Stimulated activated CD4-positive, alpha-beta T cell treated with anti-CD3 and anti-CD28 coated beads, TNF-alpha, amount 100 ng/mL, for 4 hours (primary cell): ENCODE results near the gene PRDX4.
"Not testable (repeated sequence)": the region's sequence is repeated elsewhere in the genome, so short reads cannot be mapped to it uniquely, and the experiment has no call there.

Experiments used
- DNase-seq, 3 experiments: peaks; one replicate each; pipeline ENCODE4 v3.0.0-alpha.2; 2020; ENCODE audit warnings: low read depth in 3 of 3

Gene PRDX4

DNA sequence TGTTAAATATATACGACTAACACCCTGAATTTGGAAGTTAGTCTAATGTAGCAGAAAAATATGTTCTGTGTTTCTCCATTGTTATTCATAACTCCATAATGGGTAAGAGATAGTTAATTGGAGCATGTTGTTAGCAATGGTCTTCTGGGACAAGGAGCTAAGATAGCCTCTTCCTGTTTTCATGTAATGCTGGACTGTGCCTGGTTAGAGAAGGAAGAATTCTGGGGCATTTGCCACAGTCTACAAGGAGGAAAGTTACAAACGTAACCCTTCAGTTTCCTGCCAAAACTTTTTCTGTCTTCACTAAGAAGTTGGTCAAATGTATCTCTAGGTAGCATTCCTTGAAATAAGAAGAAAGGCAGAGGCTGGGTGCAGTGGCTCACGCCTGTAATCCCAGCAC is 5.8 kb downstream of the PRDX4 start:
- no peak for DNase-seq

DNA sequence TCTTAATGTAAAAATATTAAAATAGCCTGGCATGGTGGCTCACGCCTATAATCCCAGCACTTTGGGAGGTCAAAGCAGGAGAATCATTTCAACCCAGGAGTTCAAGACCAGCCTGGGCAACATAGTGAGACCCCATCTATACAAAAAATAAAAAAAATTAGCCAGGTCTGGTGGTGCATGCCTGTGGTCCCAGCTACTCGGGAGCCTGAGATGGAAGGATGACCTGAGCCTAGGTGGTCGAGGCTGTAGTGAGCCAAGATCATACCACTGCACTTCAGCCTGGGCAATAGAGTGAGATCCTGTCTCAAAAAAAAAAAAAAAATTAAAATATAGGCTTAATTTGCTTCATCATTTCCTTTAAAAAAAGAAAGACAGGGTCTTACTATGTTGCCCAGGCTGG is 9.2 kb downstream of the PRDX4 start:
- DNase-seq = not testable (repeated sequence)

DNA sequence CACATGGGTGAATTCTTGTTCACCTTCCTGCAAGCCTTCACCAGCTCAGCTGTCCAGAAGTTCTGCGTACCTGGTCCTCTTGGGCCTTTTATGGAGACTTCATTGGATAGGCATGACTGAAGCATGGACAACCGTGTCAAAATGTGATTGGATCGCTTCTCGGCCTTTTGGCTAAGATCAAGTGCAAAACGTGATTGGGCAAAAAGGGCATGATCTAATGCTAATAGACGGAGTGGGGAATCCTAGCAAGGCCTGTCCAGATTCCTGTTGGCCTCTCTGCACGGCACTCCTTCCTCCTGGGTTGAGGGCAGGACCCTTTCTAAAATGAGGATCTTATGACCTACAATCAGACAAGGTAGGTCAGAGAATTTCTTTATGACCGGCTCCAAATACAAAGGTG is 24.9 kb downstream of the PRDX4 start:
- no peak for DNase-seq

DNA sequence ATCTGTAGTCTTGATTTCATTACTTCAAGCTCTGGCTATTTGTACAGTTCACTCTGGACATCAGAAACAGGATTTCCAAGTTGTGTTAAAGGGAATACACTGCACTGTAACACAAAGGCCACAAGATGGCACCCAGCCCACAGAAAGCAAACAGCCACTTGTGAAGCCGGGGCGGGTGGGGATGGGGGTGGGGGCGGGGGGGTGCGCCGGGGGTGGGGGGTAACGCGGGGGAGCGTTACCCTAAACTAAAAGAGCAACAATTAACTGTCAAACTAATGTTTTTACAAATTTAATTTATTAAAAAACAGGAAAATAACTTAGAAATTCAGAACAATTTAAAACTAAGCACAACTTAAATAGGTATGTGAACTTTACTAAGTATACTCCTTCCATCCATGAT is 27.3 kb downstream of the PRDX4 start:
- peak in 2 of 3 experiments; percentile 5 to 12 for DNase-seq

DNA sequence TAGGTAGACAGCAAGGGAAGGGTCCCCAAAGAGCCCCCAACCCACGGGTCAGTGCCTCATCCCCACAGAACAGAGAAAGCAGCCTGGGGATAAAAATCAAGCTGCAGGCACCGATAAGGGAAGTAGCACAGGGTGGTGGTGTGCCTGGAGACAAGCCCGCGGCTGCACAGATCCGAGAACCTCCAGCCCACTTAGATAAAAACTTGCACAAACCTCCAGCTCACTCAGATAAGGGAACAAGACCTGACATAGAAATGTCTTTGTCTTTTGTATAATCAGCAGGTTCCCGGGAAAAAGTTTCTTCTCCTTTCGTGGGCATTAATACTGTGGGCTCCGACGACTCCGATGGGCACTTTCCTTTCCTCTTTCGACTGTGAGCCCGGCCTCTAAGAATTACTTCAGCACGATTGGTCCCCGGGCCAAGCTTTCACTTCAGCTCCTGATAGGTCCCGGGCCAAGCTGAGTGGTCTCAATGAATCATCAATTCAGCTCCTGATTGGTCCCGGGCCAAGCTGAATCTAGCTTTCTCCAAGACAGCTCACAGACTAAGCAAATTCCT is 32.4 kb downstream of the PRDX4 start:
- DNase-seq = no peak

DNA sequence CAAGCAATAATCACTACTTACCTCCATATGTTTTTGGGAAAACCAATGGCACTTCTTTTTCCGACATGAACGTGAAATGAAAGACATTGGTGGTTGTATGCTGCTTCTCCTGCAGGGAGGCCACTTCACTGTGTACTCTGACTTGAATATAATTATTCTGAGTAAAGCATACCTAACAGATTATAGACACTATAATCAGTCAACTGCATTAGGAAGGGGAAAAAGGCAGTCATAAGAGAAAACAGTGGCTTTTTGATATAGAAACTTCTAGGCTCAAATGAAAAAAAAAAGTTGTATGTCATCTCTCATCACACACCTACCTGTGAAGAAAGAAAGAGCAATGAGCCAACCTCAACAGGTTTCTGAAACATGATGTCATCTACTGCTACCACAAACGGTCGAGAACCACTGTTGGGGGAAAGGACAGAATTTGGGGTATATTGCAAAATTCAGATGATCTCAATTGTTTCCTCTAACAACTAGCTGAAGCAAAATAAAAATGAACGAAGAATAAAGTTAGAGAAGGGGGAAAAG is 37.4 kb downstream of the PRDX4 start:
- DNase-seq = no peak

DNA sequence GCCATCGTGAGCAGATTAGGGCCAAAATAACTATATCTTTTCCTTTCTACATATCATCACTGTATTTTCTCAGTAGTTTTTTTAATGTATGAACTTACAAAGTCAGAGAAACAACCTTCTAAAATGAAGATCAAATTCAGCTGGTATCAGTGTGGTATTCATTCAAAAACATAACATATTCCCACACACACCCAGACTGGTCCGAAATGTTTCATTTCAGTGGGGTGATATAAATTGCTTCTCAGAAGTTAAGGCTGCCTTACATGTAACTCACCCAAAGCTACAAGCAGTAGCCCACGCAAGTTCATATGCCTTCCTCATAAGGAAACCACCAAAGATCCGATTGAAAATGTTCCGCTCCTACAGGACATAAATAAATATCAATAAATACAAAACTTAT is 37.9 kb downstream of the PRDX4 start:
- no peak for DNase-seq

DNA sequence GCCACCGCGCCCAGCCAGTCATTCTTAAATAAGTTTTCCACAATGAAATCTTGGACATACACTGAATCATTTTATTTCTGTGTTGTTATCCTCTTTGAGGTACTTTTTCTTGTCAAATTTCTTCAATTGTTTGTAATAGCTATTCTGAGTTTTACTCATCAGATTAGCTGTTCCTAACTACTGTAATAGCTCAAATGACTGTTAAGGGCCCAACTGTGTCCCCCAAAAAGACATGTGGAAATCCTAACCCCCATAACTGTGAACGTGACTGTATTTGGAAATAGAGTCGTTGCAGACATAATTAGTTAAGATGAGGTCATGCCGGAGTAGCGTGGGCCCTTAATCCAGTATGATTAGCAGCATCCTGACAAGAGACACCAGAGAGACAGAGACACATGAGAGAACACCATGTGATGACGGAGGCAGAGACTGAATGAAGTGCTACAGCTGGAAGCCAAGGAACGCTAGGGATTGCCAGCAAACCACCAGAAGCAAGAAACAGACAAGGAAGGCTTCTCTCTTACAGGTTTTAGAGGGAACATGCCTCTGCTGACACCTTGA is 52.9 kb downstream of the PRDX4 start:
- no peak for DNase-seq

DNA sequence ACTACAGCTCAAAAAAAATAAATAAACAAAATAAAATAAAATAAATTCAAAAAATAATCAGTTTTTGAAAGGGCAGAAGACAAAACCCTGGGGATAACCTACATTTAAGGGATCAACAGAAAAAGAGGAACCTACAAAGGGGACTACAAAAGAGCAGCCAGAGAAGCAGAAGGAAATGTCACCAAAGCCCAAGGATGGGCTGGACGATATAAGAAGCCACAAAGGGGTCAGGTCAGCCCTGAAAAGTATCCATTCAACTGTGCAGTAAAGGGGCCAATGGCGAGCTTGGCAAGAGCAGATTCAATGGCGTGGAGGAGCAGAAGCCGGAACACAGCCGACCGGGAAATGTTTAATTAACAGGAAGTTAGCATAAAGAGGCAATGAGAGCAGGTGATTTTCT is 58.9 kb downstream of the PRDX4 start:
- DNase-seq = no peak

DNA sequence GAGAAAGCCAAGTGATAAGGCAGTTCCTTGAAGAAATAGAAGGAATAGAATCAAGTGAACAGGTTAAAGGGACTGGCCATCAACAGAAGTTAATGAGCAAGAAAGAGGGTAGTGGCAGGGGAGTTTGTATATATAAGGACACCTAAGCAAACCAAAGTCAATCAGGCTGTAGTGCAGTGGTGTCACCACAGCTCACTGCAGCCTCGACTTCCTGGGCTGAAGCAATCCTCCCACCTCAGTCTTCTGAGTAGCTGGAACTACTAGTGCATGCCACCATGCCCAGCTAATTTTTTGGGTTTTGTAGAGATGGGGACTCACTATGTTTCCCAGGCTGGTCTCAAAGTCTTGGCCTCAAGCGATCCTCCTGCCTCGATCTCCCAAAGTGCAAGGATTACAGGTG is 59.9 kb downstream of the PRDX4 start:
- DNase-seq = no peak

DNA sequence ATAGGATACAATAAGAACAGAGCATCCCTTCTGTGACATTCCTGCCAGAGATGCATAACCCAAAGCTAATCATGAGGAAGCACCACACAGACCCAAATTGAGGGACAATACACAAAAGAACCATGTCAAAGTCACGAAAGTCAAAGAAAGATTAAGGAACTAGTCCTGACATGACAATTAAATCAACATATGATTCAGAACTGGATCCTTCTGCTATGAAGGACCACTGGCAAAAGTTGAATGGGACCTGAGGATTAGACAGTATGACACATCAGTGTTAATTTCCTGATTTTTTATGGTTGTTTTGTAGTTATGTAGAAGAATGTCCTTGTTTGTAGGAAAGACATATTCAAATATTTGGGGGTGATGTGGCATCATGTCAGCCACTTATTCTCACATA is 61.9 kb downstream of the PRDX4 start:
- DNase-seq = no peak

DNA sequence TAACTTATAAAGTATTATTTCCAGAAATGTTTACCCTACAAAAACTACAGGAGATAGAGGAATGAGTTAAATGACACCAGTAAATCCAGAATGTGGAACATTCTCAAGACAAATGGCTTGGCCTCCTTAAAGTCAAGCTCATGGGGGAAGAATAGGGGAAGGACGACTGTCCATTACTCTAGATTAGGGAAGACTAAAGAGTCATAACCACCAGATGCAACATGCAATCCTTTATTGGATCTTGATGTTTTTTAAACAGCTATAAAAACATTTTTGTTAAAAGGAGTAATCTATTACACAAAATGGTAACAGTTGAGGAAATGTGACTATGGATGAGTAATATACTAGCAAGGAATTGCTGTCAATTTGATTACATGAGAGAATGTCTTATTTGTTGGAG is 64.7 kb downstream of the PRDX4 start:
- DNase-seq = no peak

DNA sequence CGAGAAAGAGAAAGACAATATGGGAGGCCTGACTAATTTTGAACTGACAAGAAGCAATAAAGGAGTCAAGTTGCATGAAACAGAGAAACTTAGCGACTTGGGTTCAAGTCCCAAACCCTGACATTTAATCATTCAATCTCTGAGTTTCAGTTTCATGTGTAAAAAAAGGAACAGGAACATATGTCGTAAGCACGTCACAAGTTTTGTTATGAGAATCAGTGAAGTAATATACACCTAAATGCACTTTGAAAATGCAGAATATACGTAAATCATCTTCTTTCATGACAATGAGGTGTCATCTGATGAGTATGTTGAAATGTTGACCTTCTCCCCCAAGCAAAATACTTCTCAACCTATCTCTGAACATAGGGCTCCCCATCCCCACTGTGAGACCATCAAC is 65.4 kb downstream of the PRDX4 start:
- DNase-seq = no peak
